ENCODE measurements around the gene CNTNAP2.

DNA sequence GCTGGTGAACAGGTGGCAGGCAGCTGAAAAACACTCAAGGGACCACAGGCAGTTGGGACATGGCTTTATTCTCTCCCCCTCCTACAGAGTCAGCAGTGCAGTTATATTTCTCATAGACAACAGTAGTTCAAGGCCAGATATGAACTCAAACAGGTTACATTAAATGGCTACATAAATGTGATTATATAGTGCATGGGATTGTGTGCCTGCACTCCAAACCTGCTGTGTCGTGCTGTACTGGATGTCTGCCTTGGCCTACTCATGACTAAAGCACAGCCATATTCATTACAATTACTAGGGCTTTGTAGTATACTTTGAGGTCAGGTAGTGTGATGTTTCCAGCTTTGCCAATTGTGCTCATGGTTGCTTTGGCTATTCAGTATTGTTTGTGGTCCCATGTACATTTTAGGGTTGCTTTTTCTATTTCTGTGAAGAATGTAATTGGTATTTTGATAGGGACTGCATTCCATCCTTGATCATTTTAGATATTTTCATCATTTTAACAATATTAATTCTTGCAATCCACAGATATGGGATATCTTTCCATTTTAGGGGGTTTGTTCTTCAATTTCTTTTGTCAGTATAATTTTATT, 393.6 kb downstream of the CNTNAP2 start:
- no peak for TF ChIP-seq POLR2AphosphoS5 (IDR thresholded peaks at IDR 0.05)
- TF ChIP-seq, protein P1, sequence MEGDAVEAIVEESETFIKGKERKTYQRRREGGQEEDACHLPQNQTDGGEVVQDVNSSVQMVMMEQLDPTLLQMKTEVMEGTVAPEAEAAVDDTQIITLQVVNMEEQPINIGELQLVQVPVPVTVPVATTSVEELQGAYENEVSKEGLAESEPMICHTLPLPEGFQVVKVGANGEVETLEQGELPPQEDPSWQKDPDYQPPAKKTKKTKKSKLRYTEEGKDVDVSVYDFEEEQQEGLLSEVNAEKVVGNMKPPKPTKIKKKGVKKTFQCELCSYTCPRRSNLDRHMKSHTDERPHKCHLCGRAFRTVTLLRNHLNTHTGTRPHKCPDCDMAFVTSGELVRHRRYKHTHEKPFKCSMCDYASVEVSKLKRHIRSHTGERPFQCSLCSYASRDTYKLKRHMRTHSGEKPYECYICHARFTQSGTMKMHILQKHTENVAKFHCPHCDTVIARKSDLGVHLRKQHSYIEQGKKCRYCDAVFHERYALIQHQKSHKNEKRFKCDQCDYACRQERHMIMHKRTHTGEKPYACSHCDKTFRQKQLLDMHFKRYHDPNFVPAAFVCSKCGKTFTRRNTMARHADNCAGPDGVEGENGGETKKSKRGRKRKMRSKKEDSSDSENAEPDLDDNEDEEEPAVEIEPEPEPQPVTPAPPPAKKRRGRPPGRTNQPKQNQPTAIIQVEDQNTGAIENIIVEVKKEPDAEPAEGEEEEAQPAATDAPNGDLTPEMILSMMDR (IDR thresholded peaks at IDR 0.05), result no peak
- no peak for TF ChIP-seq EP300 (IDR thresholded peaks at IDR 0.05)
- no peak for TF ChIP-seq POLR2A (IDR thresholded peaks at IDR 0.05)
